Stimulated activated CD4-positive, alpha-beta T cell treated with anti-CD3 and anti-CD28 coated beads, TNF-alpha, amount 100 ng/mL, for 24 hours (primary cell): ENCODE results near the gene MAS1L.
"Not testable (repeated sequence)": the region's sequence is repeated elsewhere in the genome, so short reads cannot be mapped to it uniquely, and the experiment has no call there.

ENCODE experiments used
- DNase-seq, 3 experiments: peaks; one replicate each; pipeline ENCODE4 v3.0.0-alpha.2; 2020; ENCODE audit warnings: low read depth in 3 of 3

The MAS1L gene

DNA sequence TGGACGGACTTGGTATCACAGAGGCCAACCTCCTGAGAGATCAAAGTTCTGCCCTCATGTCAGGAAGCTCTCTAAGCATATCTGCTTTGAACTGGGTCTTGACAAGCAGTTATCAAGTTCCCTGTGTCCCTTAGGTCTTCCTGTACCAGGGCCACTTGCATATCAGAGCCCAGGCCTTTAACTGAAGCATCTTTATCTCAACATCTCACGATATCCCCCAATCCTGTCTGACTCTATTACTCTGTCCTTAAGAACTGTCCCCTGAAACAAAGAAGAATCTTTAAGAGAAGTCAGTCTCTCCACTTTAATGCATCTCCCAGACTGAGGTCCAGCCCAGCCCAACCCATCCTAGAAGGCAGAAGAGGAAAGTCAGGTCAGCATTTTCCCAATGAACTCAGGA lies 8.2 kb downstream of the MAS1L start:
- no peak for DNase-seq

DNA sequence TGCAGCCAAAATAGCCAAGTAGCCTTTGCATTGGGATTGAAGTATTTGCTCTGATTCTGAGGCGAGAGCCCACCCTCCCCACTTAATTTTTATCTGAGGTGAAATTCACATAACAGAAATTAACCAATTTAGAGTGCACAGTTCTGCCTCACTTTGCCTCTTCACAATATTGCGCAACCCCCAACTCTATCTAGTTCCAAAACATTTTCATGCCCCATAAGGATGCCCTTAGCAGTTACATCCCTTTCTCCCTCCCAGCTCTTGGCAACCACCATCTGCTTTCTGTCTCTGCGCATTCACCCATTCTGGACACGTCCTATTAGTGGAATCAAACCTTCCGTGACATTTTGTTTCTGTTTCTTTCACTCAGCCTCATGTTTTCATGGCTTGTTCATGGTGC lies 9.0 kb downstream of the MAS1L start:
- DNase-seq: no peak

DNA sequence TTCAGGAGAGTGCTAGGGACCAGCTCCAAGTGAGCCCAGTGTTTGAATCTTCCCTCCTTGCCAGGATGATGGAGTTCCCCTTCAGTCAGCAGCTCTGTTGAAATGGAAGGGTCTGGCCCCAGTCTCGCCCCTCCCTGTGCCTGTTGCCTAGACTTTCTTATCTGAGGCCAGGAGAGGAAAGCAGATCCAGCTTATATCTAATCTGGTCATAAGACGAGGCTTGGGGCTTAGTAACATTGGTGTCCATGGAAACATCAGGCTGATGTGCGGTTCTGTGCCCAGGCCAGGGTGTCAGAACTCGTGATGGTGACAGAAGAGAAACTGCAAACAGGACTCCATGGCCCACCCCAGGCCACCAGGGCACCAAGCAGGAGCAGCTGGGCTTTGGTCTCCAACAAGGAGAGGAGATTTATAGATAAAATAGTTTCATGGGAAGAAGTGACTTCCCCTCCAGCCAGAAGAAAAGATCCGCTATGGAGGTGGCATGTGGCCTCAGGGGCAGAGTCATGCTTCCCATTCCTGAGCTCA lies 9.8 kb downstream of the MAS1L start:
- DNase-seq: no peak

DNA sequence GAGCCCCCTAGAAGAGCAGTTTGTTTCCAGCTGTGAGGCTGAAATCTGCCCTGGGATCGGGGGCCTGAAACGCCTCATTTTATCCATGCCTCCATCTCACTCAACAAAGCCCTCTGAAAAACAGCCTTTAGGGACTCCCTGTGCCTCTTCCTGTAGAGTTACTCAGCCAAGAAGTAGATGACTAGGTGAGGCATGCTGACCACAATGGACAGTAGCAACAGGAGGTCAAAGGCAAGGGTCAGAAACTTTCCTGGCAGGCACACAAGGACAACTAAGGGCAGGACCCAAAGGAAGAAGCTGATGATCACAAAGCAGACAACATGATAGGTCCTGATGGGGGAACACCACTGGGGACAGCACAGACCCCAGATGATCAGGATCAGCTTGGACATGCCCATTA lies 12.8 kb downstream of the MAS1L start:
- DNase-seq: no peak

DNA sequence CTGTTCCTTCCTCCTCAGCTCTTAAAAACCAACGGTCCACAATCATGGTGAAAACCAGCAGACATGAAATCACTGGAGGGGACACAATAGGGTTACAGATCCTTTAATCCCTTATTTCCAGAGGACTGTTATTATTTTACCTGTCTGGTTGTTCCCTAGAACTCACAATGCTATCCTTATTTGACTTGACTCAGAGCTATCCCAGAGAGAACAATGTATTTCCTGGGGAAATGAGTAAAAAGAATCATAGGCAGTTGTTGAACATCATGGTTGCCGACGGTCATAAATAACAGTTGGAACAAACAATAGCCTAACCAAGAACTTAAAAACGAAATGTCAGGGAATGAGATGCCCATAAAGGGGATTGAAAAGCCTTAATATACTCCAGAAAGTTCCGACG lies 21.5 kb downstream of the MAS1L start:
- DNase-seq: no peak

DNA sequence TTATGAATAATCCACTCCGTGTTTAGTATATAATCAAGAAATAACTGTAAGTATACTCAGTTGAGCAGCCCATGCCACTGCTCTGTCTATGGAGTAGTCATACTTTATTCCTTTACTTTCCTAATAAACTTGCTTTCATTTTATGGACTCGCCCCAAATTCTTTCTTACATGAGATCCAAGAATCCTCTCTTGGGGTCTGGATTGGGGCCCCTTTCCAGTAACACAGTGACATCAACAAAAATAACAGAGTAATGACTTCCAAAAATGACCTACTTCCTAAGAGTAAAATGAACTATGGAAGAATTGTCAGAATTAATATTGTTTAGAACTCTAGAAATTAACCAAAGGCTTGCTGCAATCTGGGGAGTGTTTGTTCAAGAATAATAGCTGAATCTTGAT lies 22.0 kb downstream of the MAS1L start:
- no peak for DNase-seq

DNA sequence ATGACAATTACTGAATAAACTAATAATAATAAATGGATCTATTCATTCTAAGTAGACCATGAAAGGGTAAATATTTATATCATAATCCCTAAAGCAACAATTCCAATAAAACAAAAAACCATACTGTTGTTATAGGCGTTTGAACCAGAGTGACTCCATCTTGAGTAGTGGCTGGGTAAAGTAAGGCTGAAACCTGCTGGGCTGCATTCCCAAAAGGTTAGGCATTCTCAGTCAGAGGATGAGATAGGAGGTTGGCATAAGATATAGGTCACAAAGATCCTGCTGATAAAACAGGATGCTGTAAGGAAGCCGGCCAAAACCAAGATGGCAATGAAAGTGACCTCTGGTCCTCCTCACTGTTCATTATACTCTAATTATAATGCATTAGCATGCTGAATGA lies 22.5 kb downstream of the MAS1L start:
- DNase-seq: no peak

DNA sequence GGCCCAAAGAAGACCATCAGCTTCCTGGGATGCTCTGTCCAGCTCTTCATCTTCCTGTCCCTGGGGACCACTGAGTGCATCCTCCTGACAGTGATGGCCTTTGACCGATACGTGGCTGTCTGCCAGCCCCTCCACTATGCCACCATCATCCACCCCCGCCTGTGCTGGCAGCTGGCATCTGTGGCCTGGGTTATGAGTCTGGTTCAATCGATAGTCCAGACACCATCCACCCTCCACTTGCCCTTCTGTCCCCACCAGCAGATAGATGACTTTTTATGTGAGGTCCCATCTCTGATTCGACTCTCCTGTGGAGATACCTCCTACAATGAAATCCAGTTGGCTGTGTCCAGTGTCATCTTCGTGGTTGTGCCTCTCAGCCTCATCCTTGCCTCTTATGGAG lies 25.7 kb downstream of the MAS1L start:
- DNase-seq: no peak

DNA sequence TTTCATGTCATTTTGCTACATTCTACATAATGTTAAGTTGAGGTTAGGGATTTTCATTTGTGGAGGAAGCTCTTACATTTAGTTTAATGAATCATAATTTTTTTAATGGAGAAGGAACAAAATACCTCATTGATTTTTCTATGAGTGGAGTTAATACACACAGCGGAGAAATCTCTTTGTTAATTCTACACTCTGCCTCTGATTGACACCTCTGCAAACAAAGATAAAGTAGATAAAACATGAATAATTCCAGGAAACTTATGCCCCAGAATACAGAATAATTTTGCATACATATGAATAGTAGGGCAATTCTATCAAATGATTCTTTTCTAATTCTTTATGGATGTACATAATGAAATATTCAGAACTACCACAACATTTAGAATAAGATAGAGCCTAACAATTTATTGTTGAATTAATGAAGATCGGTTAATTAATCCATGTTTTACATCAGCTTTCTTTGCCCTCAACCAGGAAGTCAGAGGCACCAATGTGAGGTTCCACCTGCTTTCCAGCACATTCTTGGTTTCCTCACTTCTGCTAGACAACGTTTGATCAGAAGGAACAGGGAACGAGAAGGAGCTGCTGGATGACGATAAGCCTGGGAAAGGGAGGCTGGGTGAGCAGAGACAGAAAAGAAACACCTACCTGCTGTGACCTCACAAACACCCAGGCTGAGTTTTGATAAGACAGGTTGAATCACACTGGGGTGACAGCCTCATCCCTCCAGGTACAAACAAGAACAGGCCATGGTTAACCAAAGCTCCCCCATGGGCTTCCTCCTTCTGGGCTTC lies 26.5 kb downstream of the MAS1L start:
- no peak for DNase-seq

DNA sequence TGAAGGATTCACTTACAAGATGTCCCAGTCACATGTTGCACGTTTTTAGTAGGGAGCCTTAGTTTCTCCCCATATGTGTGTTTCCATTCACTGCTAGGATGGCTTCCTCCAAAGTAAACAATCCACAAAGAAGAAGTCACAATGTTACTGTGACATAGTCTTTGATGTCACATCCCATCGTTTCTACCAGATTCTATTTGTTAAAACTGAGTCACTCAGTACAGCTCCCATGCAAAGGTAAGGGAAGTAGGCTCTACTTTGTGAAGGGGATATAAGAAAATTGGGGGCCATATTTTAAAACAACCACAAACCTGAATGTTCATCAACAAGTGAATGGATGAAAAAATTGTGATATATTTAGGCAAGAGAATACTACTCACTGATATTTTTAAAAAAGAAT lies 30.8 kb downstream of the MAS1L start, which contains the start of the genes OR11A1 and OR2H1:
Gene OR11A1, minus strand, starts transcription at position 101 of the 400 bp plus-strand sequence. CDS start 29,430 bp downstream, outside the sequence.
Gene OR2H1, plus strand, starts transcription at position 185 of the 400 bp plus-strand sequence. CDS start 4,615 bp downstream, outside the sequence.
- no peak for DNase-seq

DNA sequence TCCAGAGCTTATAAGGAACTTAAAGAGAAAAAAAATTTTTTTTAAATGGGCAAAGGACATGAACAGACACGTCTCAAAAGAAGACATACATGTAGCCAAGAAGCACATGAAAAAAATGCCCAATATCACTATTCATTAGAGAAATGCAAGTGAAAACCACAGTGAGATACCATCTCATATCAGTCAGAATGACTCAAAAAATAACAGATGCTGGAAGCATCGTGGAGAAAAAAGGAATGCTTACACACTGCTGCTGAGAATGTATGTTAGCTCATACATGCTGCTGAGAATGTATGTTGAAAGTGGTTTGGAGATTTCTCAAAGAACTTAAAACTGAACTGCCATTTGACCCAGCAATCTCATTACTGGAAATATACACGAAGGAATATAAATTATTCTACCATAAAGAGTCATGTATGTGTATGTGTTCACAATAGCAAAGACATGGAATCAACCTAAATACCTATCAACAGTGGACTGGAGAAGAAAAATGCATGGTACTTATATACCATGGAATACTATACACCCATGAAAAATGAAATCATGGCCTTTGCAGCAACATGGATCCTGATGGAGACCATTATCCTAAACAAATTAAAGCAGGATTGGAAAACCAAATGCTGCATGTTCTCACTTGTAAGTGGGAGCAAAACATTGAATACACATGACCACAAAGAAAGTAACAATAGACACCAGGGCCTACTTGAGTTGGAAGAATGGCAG lies 36.1 kb downstream of the MAS1L start:
- no peak for DNase-seq

DNA sequence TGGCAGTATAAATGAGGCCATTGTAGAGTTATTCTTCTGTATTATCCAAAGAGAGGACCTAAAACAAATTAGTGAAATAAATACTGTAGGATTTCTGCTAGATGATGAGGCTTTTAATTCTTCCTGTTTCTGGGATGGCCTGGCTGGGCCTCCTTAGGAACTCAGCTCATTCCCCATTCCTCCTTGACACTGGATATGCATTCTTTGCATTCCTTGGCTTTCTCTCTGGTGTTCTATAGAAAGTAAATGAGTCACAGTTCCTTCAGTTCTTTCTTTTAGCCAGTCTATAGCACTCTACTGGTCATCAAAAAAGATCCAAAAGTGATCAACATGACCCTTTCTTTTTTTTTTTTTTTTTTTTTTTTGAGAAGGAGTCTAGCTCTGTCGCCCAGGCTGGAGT lies 40.1 kb downstream of the MAS1L start:
- no peak for DNase-seq

DNA sequence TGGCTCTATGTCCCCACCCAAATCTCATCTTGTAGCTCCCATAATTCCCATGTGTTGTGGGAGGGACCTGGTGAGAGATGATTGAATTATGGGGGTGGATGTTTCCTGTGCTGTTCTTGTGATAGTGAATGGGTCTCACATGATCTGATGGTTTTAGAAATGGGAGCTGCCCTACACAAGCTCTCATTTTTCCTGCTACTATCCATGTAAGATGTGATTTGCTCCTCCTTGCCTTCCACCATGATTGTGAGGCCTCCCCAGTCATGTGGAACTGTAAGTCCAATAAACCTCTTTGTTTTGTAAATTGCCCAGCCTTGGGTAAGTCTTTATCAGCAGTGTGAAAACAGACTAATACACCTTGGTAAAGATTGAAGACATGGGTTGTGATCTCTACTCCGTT lies 43.7 kb downstream of the MAS1L start:
- DNase-seq: not testable (repeated sequence)

DNA sequence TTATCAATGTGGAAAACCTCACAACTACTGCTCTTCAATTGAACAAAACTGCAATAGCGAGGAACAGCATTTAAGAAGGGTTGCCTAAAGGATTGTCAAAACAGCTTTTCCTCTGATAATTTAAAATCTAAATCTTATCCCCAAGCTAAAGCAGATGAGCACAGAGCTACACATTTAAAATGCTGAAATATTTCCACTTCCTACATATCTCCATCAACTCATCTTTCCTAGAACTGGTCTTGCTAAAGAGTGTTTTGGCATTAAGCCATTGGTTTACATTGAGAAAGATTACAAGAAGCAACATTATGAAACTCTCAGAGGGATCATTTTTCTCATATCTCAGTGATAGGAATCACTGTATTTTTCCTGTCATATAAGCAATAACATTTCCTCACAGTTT lies 45.0 kb downstream of the MAS1L start:
- no peak for DNase-seq

DNA sequence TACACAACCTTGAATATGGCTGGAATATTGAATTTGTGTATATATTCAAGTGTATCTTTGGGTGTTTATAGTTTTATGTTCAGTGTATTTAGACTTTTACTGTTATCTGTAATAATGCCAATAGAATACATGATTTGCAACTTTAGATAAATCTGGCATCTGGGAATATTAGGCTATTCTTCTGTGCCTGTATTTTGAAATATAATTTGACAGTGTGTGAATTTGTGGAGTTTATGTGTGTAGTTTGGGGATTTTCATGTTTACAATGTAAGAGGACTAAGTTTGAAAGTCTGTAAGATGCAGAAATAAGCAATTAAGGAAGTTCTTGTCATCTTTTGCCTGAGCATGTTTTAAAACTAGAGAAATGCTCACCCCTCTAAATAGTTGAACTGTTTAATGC lies 48.8 kb downstream of the MAS1L start, which contains the start of gene OR10C1:
Gene OR10C1, plus strand, starts transcription at position 301 of the 400 bp plus-strand sequence. CDS start 710 bp downstream, outside the sequence.
- DNase-seq: no peak

DNA sequence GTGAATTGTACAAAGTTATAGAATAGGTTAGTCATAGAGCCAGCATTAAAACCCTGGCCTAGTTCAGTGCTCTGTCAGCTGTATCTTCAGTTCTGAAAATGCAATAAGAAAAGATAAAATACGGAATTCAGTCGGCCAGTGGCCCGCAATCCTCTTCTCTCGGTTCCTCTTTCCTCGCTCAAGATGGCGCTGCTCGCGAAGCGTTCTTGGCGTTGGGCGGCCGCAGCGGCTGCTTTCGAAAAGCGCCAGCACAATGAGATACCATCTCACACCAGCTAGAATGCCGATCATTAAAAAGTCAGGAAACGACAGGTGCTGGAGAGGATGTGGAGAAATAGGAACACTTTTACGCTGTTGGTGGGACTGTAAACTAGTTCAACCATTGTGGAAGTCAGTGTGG lies 51.0 kb downstream of the MAS1L start:
- not testable (repeated sequence) for DNase-seq
